ENCODE results near the gene VPS33B.

VPS33B gene

DNA sequence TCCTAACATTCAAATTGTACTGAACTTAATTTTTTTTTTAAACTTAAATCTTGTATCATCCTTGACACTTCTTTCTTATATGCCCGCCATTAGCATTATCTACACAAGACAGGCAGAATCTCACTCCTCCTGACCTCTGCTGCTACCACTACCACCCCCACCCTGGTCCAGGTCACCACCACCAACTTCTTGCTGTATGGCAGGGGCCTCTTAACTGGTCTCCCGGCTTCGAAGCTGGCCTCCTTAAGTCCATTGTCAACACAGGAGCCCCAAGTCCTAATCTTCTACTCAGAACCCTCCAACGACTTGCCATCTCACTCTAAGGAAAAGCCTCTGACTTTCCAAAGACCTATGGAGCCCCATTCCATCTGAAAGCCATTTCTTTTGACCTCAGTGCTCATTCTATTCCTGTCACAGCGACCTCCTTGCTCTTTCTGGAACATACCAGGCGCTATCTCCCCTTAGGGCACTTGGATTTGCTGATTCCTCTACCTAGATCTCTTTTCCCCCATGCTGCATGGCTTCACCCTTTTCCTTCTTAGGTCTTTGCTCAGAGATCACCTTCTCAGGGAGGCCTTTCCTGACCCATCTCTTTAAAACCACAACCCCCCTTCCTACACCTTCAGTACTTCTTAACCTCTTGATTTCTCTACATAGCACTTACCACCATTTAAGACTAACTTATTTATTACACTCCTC is 30.7 kb downstream of the VPS33B start:
- TF ChIP-seq MYC (IDR thresholded peaks at IDR 0.05; ENCODE audit: low read depth, low read length) (no peak), POLR2A (IDR thresholded peaks at IDR 0.05; ENCODE audit: extremely low read depth, insufficient read length) (no peak)
- TF ChIP-seq, protein P1, sequence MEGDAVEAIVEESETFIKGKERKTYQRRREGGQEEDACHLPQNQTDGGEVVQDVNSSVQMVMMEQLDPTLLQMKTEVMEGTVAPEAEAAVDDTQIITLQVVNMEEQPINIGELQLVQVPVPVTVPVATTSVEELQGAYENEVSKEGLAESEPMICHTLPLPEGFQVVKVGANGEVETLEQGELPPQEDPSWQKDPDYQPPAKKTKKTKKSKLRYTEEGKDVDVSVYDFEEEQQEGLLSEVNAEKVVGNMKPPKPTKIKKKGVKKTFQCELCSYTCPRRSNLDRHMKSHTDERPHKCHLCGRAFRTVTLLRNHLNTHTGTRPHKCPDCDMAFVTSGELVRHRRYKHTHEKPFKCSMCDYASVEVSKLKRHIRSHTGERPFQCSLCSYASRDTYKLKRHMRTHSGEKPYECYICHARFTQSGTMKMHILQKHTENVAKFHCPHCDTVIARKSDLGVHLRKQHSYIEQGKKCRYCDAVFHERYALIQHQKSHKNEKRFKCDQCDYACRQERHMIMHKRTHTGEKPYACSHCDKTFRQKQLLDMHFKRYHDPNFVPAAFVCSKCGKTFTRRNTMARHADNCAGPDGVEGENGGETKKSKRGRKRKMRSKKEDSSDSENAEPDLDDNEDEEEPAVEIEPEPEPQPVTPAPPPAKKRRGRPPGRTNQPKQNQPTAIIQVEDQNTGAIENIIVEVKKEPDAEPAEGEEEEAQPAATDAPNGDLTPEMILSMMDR (IDR thresholded peaks at IDR 0.05; ENCODE audit: low read depth, low read length), result no peak
- TF ChIP-seq, protein P2, sequence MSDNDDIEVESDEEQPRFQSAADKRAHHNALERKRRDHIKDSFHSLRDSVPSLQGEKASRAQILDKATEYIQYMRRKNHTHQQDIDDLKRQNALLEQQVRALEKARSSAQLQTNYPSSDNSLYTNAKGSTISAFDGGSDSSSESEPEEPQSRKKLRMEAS (IDR thresholded peaks at IDR 0.05; ENCODE audit: low read depth, low read length), result no peak
- no peak for DNase-seq (ENCODE audit: low read depth)
- H3K4me3 ChIP-seq (ENCODE audit: low read depth, low read length), result peak overlapping the region; percentile 33

DNA sequence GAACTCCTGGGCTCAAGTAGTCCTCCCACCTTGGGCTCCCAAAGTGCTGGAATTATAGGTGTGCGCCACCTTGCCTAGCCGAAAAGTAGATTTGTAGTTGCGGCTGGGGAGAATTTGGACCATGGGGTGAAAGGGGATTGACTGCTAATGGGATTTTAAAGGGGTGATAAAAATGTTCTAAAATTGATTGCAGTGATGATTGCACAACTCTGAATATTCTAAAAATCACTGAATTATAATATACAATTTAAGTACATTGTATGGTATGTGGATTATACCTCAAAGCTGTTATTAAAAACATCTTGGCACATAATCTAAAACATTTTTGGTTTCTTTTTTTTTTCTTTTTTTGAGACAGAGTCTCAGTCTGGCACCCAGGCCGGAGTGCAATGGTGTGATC is 31.9 kb downstream of the VPS33B start:
- H3K4me3 ChIP-seq (ENCODE audit: low read depth, low read length), result no peak overlapping the region
- no peak for DNase-seq (ENCODE audit: low read depth)
- TF ChIP-seq, protein P2 (IDR thresholded peaks at IDR 0.05; ENCODE audit: low read depth, low read length), result no peak
- no peak for TF ChIP-seq POLR2A (IDR thresholded peaks at IDR 0.05; ENCODE audit: extremely low read depth, insufficient read length)
- TF ChIP-seq, protein P1 (IDR thresholded peaks at IDR 0.05; ENCODE audit: low read depth, low read length), result no peak
- TF ChIP-seq MYC (IDR thresholded peaks at IDR 0.05; ENCODE audit: low read depth, low read length), result no peak

DNA sequence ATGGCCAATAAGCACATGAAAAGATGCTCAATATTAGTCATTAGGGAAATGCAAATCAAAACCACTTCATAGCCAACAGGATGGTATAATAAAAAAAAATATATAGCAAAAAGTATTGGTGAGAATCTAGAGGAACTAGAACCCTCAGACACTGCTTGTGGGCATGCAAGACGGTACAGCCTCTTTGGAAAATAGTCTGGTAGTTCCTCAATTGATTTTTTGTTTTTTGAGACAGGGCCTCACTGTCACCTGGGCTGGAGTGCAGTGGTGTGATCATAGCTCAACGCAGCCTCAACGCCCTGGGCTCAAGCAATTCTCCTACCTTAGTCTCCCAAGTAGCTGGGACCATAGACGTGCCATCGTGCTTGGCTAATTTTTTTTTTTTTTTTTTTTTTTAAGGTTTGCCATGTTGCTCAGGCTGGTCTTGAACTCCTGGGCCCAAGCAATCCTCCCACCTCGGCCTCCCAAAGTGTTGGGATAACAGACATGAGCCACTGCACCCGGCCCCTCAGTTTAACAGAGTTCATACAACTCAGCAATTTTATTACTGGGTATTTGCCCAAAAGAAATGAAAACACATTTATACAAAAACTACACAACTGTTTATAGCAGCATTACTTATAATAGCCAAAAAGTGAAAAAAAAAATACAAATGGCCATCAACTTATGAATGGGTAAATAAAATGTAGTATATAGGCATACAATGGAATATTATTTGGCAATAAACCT is 33.2 kb downstream of the VPS33B start:
- DNase-seq (ENCODE audit: low read depth), result peak; percentile 29
- TF ChIP-seq MYC (IDR thresholded peaks at IDR 0.05; ENCODE audit: low read depth, low read length) (no peak), POLR2A (IDR thresholded peaks at IDR 0.05; ENCODE audit: extremely low read depth, insufficient read length) (no peak)
- TF ChIP-seq, protein P1 (IDR thresholded peaks at IDR 0.05; ENCODE audit: low read depth, low read length), result no peak
- TF ChIP-seq, protein P2 (IDR thresholded peaks at IDR 0.05; ENCODE audit: low read depth, low read length), result no peak
- peak overlapping the region; percentile 14 for H3K4me3 ChIP-seq (ENCODE audit: low read depth, low read length)

DNA sequence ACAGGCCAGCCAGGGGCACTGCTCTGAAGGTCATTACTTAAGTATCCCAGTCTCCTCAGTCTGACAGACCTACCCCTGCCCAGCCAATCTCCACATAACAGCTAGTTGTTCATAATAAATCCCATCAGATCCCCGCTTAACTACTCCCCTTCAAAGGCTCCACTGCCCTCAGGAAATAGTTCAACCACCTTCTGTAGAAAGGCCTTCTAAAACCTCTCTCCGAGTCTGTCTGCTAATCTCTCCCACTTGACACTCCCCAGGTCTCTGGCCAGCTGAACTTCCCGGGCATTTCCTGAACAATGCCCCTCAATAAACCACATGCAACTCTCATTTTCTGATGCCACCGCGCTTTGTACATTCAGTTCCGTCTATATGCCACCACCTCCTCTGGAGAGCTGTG is 34.1 kb downstream of the VPS33B start:
- TF ChIP-seq, protein P1 (IDR thresholded peaks at IDR 0.05; ENCODE audit: low read depth, low read length), result no peak
- TF ChIP-seq POLR2A (IDR thresholded peaks at IDR 0.05; ENCODE audit: extremely low read depth, insufficient read length) (no peak), MYC (IDR thresholded peaks at IDR 0.05; ENCODE audit: low read depth, low read length) (no peak)
- TF ChIP-seq, protein P2 (IDR thresholded peaks at IDR 0.05; ENCODE audit: low read depth, low read length), result no peak
- DNase-seq (ENCODE audit: low read depth), result no peak
- no peak overlapping the region for H3K4me3 ChIP-seq (ENCODE audit: low read depth, low read length)

DNA sequence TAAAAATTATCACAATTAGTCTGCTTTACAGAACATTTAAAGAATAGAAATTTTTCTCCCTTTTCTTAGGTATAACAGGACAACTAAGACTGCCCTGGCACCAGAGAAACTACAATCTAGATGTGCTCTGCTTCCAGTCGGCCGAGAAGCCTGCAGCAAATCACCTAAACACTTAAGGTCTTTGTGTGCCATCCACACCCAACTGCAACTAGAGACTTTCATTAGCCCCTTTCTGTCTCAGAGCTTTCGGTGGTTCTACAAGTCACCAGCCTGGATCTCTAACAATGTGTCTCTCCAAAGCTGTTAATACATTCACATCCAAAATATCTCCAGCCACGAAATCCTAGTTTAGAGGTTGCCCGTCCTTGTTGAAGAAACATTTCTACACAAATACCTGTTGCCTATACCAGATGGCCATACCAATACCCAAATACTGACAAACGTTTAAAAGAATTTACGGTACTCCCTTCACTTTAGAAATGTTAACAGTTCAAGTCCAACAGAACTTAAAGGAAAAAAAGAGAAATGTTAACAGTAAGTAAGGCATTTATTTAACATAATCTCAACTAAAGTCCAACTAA is 34.7 kb downstream of the VPS33B start:
- no peak overlapping the region for H3K4me3 ChIP-seq (ENCODE audit: low read depth, low read length)
- TF ChIP-seq, protein P2 (IDR thresholded peaks at IDR 0.05; ENCODE audit: low read depth, low read length), result no peak
- TF ChIP-seq, protein P1 (IDR thresholded peaks at IDR 0.05; ENCODE audit: low read depth, low read length), result no peak
- no peak for TF ChIP-seq POLR2A (IDR thresholded peaks at IDR 0.05; ENCODE audit: extremely low read depth, insufficient read length)
- no peak for TF ChIP-seq MYC (IDR thresholded peaks at IDR 0.05; ENCODE audit: low read depth, low read length)
- DNase-seq (ENCODE audit: low read depth), result no peak

All from NB4 (cell line).